HG02852 (cell line): ENCODE measurements around the gene ABHD17C.

ENCODE experiments used
- ATAC-seq: cut with Tn5 transposase; IDR thresholded peaks from one replicate; pipeline ENCODE4 v1.9.1; 2021; ENCODE audit warnings: mild to moderate bottlenecking, moderate library complexity; ENCODE audit not compliant: unreplicated experiment

Gene ABHD17C

GRCh38 chr15:80727596-80727995 is 32.5 kb downstream of the ABHD17C start:
- no peak for ATAC-seq

GRCh38 chr15:80730387-80730786 is 35.3 kb downstream of the ABHD17C start:
- no peak for ATAC-seq

DNA sequence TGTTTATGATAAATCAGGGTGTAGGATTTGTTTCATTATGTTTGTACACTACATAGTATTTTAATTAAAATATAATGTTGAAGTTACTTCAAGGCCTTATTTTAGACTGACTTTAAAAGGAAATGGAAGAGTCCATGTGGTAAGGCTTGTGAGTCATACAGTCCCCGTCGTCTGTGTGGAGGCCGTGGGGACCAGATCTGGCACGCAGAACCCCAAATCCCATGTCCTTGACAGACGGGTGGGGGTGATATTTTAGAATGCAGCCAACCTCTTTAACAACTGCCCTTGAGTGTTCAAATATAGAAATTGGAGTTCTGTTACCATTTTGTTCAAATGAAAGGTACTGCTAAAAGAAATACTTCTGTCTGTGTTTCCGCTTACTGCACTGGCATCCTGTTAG is 35.8 kb downstream of the ABHD17C start:
- ATAC-seq = no peak

- ATAC-seq = no peak
These were observed 37.1 kb downstream of the ABHD17C start for GRCh38 chr15:80732167-80732566.

DNA sequence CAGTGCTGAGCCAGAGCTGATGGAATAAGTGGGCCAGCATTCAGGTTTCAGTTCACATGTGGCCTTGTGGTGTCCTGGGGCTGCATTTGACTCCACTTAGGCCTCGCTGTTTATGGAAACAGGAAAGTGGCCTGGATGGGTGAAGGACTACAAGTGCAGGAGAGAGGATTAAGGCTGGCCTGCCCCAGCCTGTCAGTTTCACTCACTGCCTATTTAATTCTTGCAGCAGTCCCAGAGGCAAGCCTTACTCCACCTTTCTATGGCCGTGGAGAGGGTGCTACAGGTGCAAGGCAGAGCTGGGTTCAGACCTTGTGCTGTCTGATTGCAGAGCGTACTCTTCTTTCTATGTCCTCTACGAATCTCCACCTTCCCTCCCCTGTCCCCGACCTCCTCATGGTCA is 37.7 kb downstream of the ABHD17C start:
- ATAC-seq = no peak

DNA sequence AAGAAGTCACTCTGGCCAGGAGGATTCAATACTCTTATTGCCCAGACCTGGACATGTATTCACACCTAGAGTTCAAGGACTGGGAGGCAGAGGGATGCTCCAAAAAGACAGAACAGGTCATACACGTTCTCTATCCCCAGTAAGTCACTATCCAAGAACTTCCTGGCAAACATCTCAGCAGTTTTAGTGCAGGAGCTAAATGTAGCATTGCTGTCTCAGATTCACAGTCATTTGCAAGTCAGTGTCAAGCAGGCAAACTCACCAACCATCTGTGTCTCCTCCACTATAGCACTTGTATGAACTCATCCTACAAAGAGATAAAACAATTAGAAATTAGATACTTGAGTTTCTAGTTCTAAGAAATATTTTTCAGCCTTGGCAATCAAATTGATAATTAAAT is 38.4 kb downstream of the ABHD17C start:
- no peak for ATAC-seq

- ATAC-seq = no peak
These were observed 40.2 kb downstream of the ABHD17C start for GRCh38 chr15:80735344-80735743.

- ATAC-seq = no peak
These were observed 41.5 kb downstream of the ABHD17C start for GRCh38 chr15:80736560-80736959.

DNA sequence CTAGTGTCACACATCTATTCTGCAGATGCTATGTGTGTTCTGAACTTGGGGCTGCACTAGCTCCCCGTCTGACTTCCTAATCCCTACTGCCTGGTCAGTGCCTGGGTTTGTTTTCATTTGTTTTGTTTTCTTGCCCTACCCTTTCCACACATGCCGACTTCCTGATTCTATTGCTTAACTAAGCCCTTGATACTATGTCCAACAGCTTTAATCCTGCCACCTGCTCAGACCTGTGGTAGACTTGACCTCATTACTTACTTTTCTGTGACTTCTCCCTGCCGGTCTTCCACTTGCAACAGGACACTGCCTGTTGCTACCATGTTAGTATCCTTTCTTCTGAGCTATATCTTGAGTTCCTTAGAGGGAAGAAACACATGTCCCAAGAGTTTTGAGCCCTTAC is 44.8 kb downstream of the ABHD17C start:
- no peak for ATAC-seq

DNA sequence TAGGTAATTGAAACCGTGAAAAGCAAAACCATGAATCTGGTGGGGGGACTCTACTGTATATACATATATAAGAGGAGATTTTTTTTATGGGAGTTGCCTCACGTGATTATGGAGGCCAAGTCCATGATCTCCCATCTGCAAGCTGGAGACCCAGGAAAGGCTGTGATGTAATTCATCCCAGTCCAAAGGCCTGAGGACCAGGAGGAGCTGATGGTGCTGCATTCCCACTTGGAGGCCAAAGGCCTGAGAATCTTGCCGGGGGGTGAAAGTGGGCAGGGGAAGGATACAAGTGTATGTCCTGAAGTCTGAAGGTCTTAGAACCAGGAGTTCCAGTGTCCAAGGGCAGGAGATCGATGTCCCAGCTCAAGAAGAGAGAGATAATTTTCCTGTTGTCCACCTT is 47.0 kb downstream of the ABHD17C start:
- ATAC-seq = no peak

GRCh38 chr15:80743189-80743833 is 48.2 kb downstream of the ABHD17C start:
- ATAC-seq = no peak

DNA sequence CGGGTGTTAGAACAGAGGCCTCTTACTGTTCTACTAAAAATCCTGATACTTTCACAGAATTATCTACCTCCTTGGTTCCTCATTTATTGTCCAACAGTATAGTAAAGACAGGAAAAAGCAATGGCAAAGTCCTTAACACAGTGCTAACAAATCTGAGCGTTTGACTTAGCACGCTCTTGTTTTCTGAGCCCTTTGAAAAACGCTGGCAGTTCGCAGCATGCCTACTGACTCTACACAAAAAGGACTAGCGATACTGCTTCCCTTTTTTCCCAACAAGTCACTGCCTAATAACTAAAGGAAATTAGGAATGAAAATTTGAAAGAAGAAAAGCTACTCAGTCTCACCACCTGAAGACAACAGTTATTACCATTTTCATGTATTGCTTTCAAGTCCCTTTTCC is 49.3 kb downstream of the ABHD17C start:
- ATAC-seq = no peak

- ATAC-seq = no peak
These were observed 49.7 kb downstream of the ABHD17C start for GRCh38 chr15:80744826-80745225.

GRCh38 chr15:80745888-80746287 is 50.8 kb downstream of the ABHD17C start:
- ATAC-seq = no peak

- no peak for ATAC-seq
These were observed 52.4 kb downstream of the ABHD17C start for GRCh38 chr15:80747317-80748053.

GRCh38 chr15:80749589-80749988 is 54.5 kb downstream of the ABHD17C start:
- ATAC-seq = no peak

DNA sequence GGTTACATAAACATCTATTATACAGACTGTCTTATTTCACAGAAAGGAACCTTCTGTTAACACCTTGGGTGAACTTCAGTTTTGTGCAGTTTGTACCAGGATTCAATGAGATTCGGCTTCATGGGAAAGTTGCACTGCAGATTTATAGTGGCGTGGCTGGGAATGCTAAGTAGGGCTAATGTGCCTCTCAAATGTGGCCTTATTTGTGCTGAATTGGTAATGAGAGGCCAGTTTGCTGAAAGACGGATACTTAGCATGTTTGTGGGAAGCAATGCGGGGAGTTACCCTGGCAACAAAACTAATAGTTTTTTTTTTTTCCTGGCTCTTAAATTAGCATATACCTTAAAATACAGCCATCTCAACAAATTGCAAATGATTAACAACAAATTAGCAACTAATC is 55.5 kb downstream of the ABHD17C start:
- ATAC-seq = no peak

DNA sequence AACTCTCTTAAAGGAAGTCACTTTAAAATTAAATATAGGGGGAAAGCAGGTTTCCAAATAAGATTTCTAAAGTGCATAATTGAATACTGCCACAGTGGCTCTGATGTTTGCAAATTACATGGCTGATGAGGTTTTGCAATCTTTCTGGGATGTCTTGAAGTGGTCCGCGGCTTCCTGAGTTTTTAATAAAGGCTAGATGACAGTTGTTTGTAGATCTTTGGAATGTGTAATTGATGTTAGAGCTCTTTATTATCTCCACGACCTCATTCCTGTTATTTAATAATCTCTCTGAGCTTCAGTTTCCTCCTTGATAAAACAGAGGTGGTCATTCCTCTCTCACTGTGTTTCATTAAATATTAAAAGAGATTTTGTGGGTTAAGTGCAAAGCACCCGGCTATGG is 57.1 kb downstream of the ABHD17C start:
- ATAC-seq = no peak

GRCh38 chr15:80753161-80753560 is 58.1 kb downstream of the ABHD17C start:
- ATAC-seq = no peak

DNA sequence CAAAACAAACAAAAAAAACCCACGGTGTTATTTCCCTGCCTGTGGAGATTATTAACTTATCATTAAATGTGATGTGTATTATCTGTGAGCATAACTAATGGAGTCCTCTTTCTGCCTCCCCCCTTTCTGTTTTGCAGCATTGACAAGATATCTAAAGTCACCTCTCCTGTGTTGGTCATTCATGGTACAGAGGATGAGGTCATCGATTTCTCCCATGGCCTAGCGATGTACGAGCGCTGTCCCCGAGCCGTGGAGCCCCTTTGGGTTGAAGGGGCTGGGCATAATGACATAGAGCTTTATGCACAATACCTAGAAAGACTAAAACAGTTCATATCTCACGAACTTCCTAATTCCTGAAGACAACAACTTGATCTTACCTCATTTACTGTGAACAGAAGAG is 58.9 kb downstream of the ABHD17C start:
- ATAC-seq = no peak

DNA sequence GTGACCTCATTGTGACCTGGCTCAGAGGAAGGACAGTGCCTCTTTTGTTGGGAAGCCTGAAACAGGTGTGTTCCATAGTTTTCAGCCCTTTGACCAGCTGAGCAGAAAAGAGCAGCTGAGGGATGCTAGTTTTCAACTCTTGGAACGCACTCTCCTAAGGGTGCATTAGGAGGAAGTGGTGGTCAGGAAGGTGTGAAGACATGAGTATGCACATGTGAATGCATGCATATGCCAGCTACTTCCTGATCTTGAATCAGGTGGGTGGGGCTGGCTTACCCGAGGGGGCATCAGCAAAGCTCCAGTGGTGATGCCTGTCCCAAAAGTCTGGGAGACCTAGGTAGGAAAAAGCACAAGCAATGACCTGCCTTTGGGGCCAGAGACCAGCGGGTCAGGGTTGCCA is 60.8 kb downstream of the ABHD17C start:
- ATAC-seq = no peak

DNA sequence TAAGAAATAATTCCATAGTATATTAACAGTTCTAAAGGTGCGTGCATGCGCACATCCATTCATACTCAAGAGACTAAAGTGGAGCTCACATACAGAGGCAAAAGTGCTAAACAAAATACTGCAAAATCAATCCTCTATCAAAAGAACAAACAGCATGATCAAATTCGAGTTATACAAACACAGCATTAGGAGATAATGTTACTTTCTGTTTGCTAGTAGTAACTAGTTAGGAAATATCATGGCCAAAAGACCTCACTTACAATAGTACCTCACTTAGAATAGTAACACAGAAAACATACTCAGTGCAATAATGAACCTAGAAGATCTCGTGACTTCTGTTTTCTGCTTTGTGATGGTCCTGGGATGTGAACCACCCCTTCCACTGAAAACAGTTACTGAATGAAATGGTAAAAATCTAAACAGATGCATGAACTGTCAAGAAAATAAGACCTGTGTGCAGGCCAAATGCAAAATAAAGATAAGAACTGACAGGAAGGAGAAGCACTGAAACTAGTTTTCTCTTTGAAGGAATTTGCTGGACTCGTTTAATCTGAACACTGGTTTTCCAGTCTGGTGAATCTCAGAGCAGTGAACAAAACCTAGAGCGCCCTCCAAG is 63.1 kb downstream of the ABHD17C start:
- no peak for ATAC-seq
